HG02678 (cell line): ENCODE measurements around the gene ATP6V0A4.
"Not testable (repeated sequence)": the region's sequence is repeated elsewhere in the genome, so short reads cannot be mapped to it uniquely, and the experiment has no call there.

Source experiments
- ATAC-seq: cut with Tn5 transposase; IDR thresholded peaks from one replicate; pipeline ENCODE4 v1.9.1; 2021; ENCODE audit warnings: mild to moderate bottlenecking, moderate library complexity; ENCODE audit not compliant: unreplicated experiment

The ATP6V0A4 gene

GRCh38 chr7:138752518-138753149 is 45.4 kb downstream of the ATP6V0A4 start:
- peak; percentile 74 for ATAC-seq

- ATAC-seq, result no peak
Measured at GRCh38 chr7:138750901-138751464, 47.0 kb downstream of the ATP6V0A4 start.

- ATAC-seq, result no peak
Measured at GRCh38 chr7:138750473-138750872, 47.5 kb downstream of the ATP6V0A4 start.

GRCh38 chr7:138749960-138750359 is 48.0 kb downstream of the ATP6V0A4 start:
- ATAC-seq, result no peak

- ATAC-seq, result no peak
Measured at GRCh38 chr7:138748666-138749065, 49.3 kb downstream of the ATP6V0A4 start.

GRCh38 chr7:138746073-138746472 is 51.9 kb downstream of the ATP6V0A4 start:
- ATAC-seq, result no peak

GRCh38 chr7:138745189-138745588 is 52.8 kb downstream of the ATP6V0A4 start:
- ATAC-seq, result no peak

GRCh38 chr7:138741453-138741735 is 56.6 kb downstream of the ATP6V0A4 start:
- no peak for ATAC-seq

GRCh38 chr7:138739859-138740258 is 58.1 kb downstream of the ATP6V0A4 start:
- no peak for ATAC-seq

- peak; percentile 90 for ATAC-seq
Measured at GRCh38 chr7:138738551-138739335, 59.3 kb downstream of the ATP6V0A4 start.

- no peak for ATAC-seq
Measured at GRCh38 chr7:138738114-138738513, 59.9 kb downstream of the ATP6V0A4 start.

GRCh38 chr7:138735399-138735798 is 62.6 kb downstream of the ATP6V0A4 start:
- no peak for ATAC-seq

- ATAC-seq, result not testable (repeated sequence)
Measured at GRCh38 chr7:138731733-138732132, 66.3 kb downstream of the ATP6V0A4 start.

GRCh38 chr7:138729444-138729843 is 68.6 kb downstream of the ATP6V0A4 start:
- ATAC-seq, result no peak

- ATAC-seq, result no peak
Measured at GRCh38 chr7:138727336-138728099, 70.5 kb downstream of the ATP6V0A4 start.

- no peak for ATAC-seq
Measured at GRCh38 chr7:138726288-138726687, 71.7 kb downstream of the ATP6V0A4 start.

- ATAC-seq, result no peak
Measured at GRCh38 chr7:138720286-138720685, 77.7 kb downstream of the ATP6V0A4 start.

GRCh38 chr7:138716889-138717288 is 81.1 kb downstream of the ATP6V0A4 start:
- no peak for ATAC-seq

- ATAC-seq, result no peak
Measured at GRCh38 chr7:138713191-138713590, 84.8 kb downstream of the ATP6V0A4 start.

GRCh38 chr7:138712652-138713051 is 85.3 kb downstream of the ATP6V0A4 start:
- ATAC-seq, result no peak

- ATAC-seq, result no peak
Measured at GRCh38 chr7:138710536-138711385, 87.2 kb downstream of the ATP6V0A4 start.
